HG03442 (cell line): ENCODE results near the gene ZNF75A.
A peak's percentile ranks its signal among the peaks of the same experiment; 100 is the strongest.

ENCODE experiments used
- ATAC-seq: cut with Tn5 transposase; IDR thresholded peaks from one replicate; pipeline ENCODE4 v1.9.1; 2021; ENCODE audit warnings: mild to moderate bottlenecking, moderate library complexity; ENCODE audit not compliant: unreplicated experiment

The ZNF75A gene

GRCh38 chr16:3364774-3365427 is 59.6 kb downstream of the ZNF75A start:
- peak; percentile 64 for ATAC-seq
